HG03432 (cell line): Measurements from ENCODE around the gene ADCYAP1R1.

Experiments used
- ATAC-seq: cut with Tn5 transposase; IDR thresholded peaks from one replicate; pipeline ENCODE4 v1.9.1; 2021; ENCODE audit warnings: mild to moderate bottlenecking, moderate library complexity; ENCODE audit not compliant: unreplicated experiment

ADCYAP1R1 gene

GRCh38 chr7:31036924-31037323, 15.2 kb upstream of the ADCYAP1R1 start:
- no peak for ATAC-seq

- no peak for ATAC-seq
Observed at GRCh38 chr7:31043051-31043471, 9.0 kb upstream of the ADCYAP1R1 start.

GRCh38 chr7:31044529-31044928, 7.6 kb upstream of the ADCYAP1R1 start:
- no peak for ATAC-seq

GRCh38 chr7:31046723-31047122, 5.4 kb upstream of the ADCYAP1R1 start:
- no peak for ATAC-seq

GRCh38 chr7:31047313-31048146, 4.6 kb upstream of the ADCYAP1R1 start:
- ATAC-seq, result no peak

- ATAC-seq, result no peak
Observed at GRCh38 chr7:31049005-31049765, 2.9 kb upstream of the ADCYAP1R1 start.

GRCh38 chr7:31052487-31052840, 356 bp downstream of the ADCYAP1R1 start:
- no peak for ATAC-seq

GRCh38 chr7:31052841-31053601, 913 bp downstream of the ADCYAP1R1 start:
- no peak for ATAC-seq

- ATAC-seq, result no peak
Observed at GRCh38 chr7:31053986-31054385, 1.9 kb downstream of the ADCYAP1R1 start.

GRCh38 chr7:31054608-31055278, 2.6 kb downstream of the ADCYAP1R1 start:
- ATAC-seq, result no peak

GRCh38 chr7:31055471-31055870, 3.4 kb downstream of the ADCYAP1R1 start:
- ATAC-seq, result no peak

GRCh38 chr7:31056775-31057346, 4.8 kb downstream of the ADCYAP1R1 start:
- no peak for ATAC-seq

GRCh38 chr7:31058122-31058521, 6.0 kb downstream of the ADCYAP1R1 start:
- no peak for ATAC-seq

GRCh38 chr7:31058688-31059087, 6.6 kb downstream of the ADCYAP1R1 start:
- ATAC-seq, result no peak

- ATAC-seq, result no peak
Observed at GRCh38 chr7:31059551-31059950, 7.4 kb downstream of the ADCYAP1R1 start.

GRCh38 chr7:31061185-31061584, 9.1 kb downstream of the ADCYAP1R1 start:
- ATAC-seq, result no peak

- ATAC-seq, result no peak
Observed at GRCh38 chr7:31062746-31063435, 10.8 kb downstream of the ADCYAP1R1 start.

GRCh38 chr7:31065021-31065593, 13.0 kb downstream of the ADCYAP1R1 start:
- no peak for ATAC-seq

GRCh38 chr7:31065840-31066239, 13.7 kb downstream of the ADCYAP1R1 start:
- ATAC-seq, result no peak
